CD14-positive monocyte (primary cell): ENCODE results near the gene KIF1A. TPM values are rescaled to one million over a fixed set of nuclear protein-coding genes. Genes with fewer than 3 reads are reported as not detected.

ENCODE experiments used
- DNase-seq, 3 donors: peaks; one replicate each; pipeline ENCODE4 v3.0.0-alpha.2; 2011 to 2022
- H2AFZ ChIP-seq: 2 replicates; pipeline ENCODE4 v1.6.0; 2012; ENCODE audit warnings: mild to moderate bottlenecking, low read depth, low read length, inconsistent platforms; ENCODE audit not compliant: insufficient read depth, poor library complexity, severe bottlenecking
- H3K27ac ChIP-seq, 2 donors: 1 replicate in 1 of 2; 2 replicates in 1 of 2; pipeline ENCODE4 v1.5.1; 2012 to 2013; ENCODE audit warnings: low read length in 2 of 2, control low read depth in 1 of 2, inconsistent platforms in 1 of 2, low read depth in 1 of 2, mild to moderate bottlenecking in 1 of 2
- H3K27me3 ChIP-seq, 2 donors: one replicate each; pipeline versions ENCODE4 v1.6.0 to v1.6.1; 2011 to 2013; ENCODE audit warnings: low read length in 2 of 2; ENCODE audit not compliant: control insufficient read depth in 2 of 2, insufficient read depth in 2 of 2
- H3K36me3 ChIP-seq, 2 donors: replicated peaks in 1 of 2; 1 replicate in 1 of 2; 2 replicates in 1 of 2; pipeline versions ENCODE4 v1.5.1 to v1.6.1; 2012 to 2013; ENCODE audit warnings: low read length in 2 of 2, control low read depth in 1 of 2, inconsistent platforms in 1 of 2, mild to moderate bottlenecking in 1 of 2; ENCODE audit not compliant: insufficient read depth in 2 of 2, control insufficient read depth in 1 of 2
- H3K4me1 ChIP-seq, 2 donors: 1 replicate in 1 of 2; 2 replicates in 1 of 2; pipeline versions ENCODE4 v1.5.1 to v1.6.1; 2012 to 2013; ENCODE audit warnings: low read length in 2 of 2, control low read depth in 1 of 2, inconsistent platforms in 1 of 2, mild to moderate bottlenecking in 1 of 2, moderate library complexity in 1 of 2; ENCODE audit not compliant: insufficient read depth in 2 of 2, control insufficient read depth in 1 of 2
- H3K4me2 ChIP-seq: replicated peaks from 2 replicates; pipeline ENCODE3; 2012; ENCODE audit warnings: low read length, moderate library complexity, mild to moderate bottlenecking; ENCODE audit not compliant: poor library complexity, severe bottlenecking; ENCODE audit errors: extremely low read depth
- H3K4me3 ChIP-seq, 3 experiments: fragments of 200-600 bp in 1 of 3; sonication (generic) in 1 of 3; replicated peaks in 1 of 3; 1 replicate in 2 of 3; 2 replicates in 1 of 3; pipeline ENCODE4 v1.5.1; 2011 to 2013; ENCODE audit warnings: low read length in 3 of 3, mild to moderate bottlenecking in 3 of 3, control low read depth in 2 of 3, low read depth in 2 of 3, inconsistent platforms in 1 of 3, moderate library complexity in 1 of 3
- H3K79me2 ChIP-seq: 2 replicates; pipeline ENCODE4 v1.6.0; 2012; ENCODE audit warnings: mild to moderate bottlenecking, control low read depth, inconsistent platforms, low read length, moderate library complexity; ENCODE audit not compliant: insufficient read depth
- H3K9ac ChIP-seq: 2 replicates; pipeline ENCODE4 v1.6.0; 2017; ENCODE audit warnings: low read length, mild to moderate bottlenecking; ENCODE audit not compliant: insufficient read depth, poor library complexity, severe bottlenecking
- H3K9me3 ChIP-seq, 2 donors: replicated peaks in 1 of 2; 1 replicate in 1 of 2; 2 replicates in 1 of 2; pipeline versions ENCODE4 v1.5.1 to v1.6.1; 2012 to 2013; ENCODE audit warnings: low read length in 2 of 2, control low read depth in 1 of 2; ENCODE audit not compliant: control insufficient read depth in 1 of 2, insufficient read depth in 1 of 2
- H4K20me1 ChIP-seq: 2 replicates; pipeline ENCODE4 v1.6.0; 2012; ENCODE audit warnings: mild to moderate bottlenecking, low read length, control low read depth, moderate library complexity; ENCODE audit not compliant: insufficient read depth
- H3K27ac Mint-ChIP-seq, 7 donors: one replicate each; pipeline ENCODE4 v1.8.0; 2020; ENCODE audit warnings: mild to moderate bottlenecking in 7 of 7, mixed read lengths in 7 of 7, moderate library complexity in 6 of 7, inconsistent platforms in 2 of 7
- H3K27me3 Mint-ChIP-seq, 3 donors: one replicate each; pipeline ENCODE4 v1.8.0; 2021 to 2022; ENCODE audit warnings: low read depth in 3 of 3, mild to moderate bottlenecking in 3 of 3, mixed read lengths in 3 of 3, moderate library complexity in 3 of 3, inconsistent platforms in 1 of 3
- H3K36me3 Mint-ChIP-seq, 2 donors: one replicate each; pipeline ENCODE4 v1.8.0; 2020; ENCODE audit warnings: mixed read lengths in 2 of 2, inconsistent platforms in 1 of 2, mild to moderate bottlenecking in 1 of 2
- H3K4me1 Mint-ChIP-seq: one replicate; pipeline ENCODE4 v1.8.0; 2020; ENCODE audit warnings: mild to moderate bottlenecking, mixed read lengths
- H3K4me3 Mint-ChIP-seq, 2 donors: one replicate each; pipeline ENCODE4 v1.8.0; 2020; ENCODE audit warnings: mild to moderate bottlenecking in 2 of 2, mixed read lengths in 2 of 2, moderate library complexity in 1 of 2
- H3K9me3 Mint-ChIP-seq, 7 donors: one replicate each; pipeline ENCODE4 v1.8.0; 2020 to 2022; ENCODE audit warnings: mixed read lengths in 7 of 7, mild to moderate bottlenecking in 6 of 7, moderate library complexity in 6 of 7, inconsistent platforms in 2 of 7
- CTCF ChIP-seq: fragments of 200-600 bp; IDR thresholded peaks from one replicate; pipeline ENCODE4 v1.8.0; 2022; ENCODE audit warnings: antibody characterized with exemption, mild to moderate bottlenecking
- WGBS: methylation state at CpG from one replicate; pipeline ENCODE4 v1.1.5; 2013; ENCODE audit warnings: missing lambda C conversion rate; ENCODE audit not compliant: insufficient coverage; 5-methylcytosine and 5-hydroxymethylcytosine counted together
- intact Hi-C, 2 donors: fragments of 100-400 bp; cut with micrococcal nuclease; formaldehyde crosslinking; loops; one replicate each; pipeline versions ENCODE4 v1.15.0 to v1.15.1; 2023
- polyA plus RNA-seq, 3 donors: library from polyadenylated mRNA; depleted of rRNA in 1 of 3; unstranded in 2 of 3; stranded (reverse) in 1 of 3; fragments of 300-500 nt in 2 of 3; fragments of >200 nt in 1 of 3; fragmentation: Illumina TruSeq in 2 of 3; gene quantifications; 1 replicate in 2 of 3; 2 replicates in 1 of 3; pipeline ENCODE4 v1.2.3, GENCODE V29; 2012 to 2021

KIF1A gene
- polyA plus RNA-seq, 3 donors = not detected

GRCh38 chr2:240865391-240865790 is 45.4 kb upstream of the KIF1A start:
- H3K27ac ChIP-seq = no peak overlapping the region
- H3K4me3 Mint-ChIP-seq = no peak overlapping the region
- H3K4me2 ChIP-seq = no peak overlapping the region
- 75% methylated on average over 2 of the region's 5 CpGs for WGBS
- no peaks in the 10 kb centered on the region for H3K4me1 ChIP-seq
- no peak overlapping the region for H3K9ac ChIP-seq
- DNase-seq = no peak
- no peak overlapping the region for H3K4me3 ChIP-seq
- H3K27me3 ChIP-seq = no peaks in the 10 kb centered on the region
- no peaks in the 10 kb centered on the region for H4K20me1 ChIP-seq
- no peak for TF ChIP-seq CTCF
- no peak overlapping the region for H2AFZ ChIP-seq
- intact Hi-C loops = no loop called here
- peaks cover 5% of the 10 kb centered on the region for H3K4me1 Mint-ChIP-seq
- H3K79me2 ChIP-seq = no peaks in the 10 kb centered on the region
- H3K9me3 ChIP-seq = no peaks in the 10 kb centered on the region
- H3K36me3 Mint-ChIP-seq = no peaks in the 10 kb centered on the region
- H3K27ac Mint-ChIP-seq = no peak overlapping the region
- H3K36me3 ChIP-seq = no peaks in the 10 kb centered on the region
- peaks cover 0 to 8% (median 5%) of the 10 kb centered on the region in 3 donors for H3K27me3 Mint-ChIP-seq
- H3K9me3 Mint-ChIP-seq = no peaks in the 10 kb centered on the region

- H4K20me1 ChIP-seq = no peaks in the 10 kb centered on the region
- intact Hi-C loops = no loop called here
- H3K36me3 ChIP-seq = no peaks in the 10 kb centered on the region
- Mint-ChIP-seq H3K4me3 (no peak overlapping the region), H3K27ac (peak overlapping the region in 1 of 7 donors; percentile 40), H3K36me3 (no peaks in the 10 kb centered on the region), H3K27me3 (peaks cover 0 to 7% (median 5%) of the 10 kb centered on the region in 3 donors), H3K9me3 (no peaks in the 10 kb centered on the region), H3K4me1 (peaks cover 5% of the 10 kb centered on the region)
- no peak overlapping the region for H3K27ac ChIP-seq
- H3K79me2 ChIP-seq = no peaks in the 10 kb centered on the region
- 86% methylated on average over 1 of the region's 3 CpGs for WGBS
- no peak for TF ChIP-seq CTCF
- no peaks in the 10 kb centered on the region for H3K27me3 ChIP-seq
- no peak overlapping the region for H3K9ac ChIP-seq
- no peak overlapping the region for H2AFZ ChIP-seq
- no peak for DNase-seq
- H3K4me1 ChIP-seq = no peaks in the 10 kb centered on the region
- no peaks in the 10 kb centered on the region for H3K9me3 ChIP-seq
- H3K4me2 ChIP-seq = no peak overlapping the region
- H3K4me3 ChIP-seq = no peak overlapping the region
Measured at GRCh38 chr2:240864475-240864874, 44.5 kb upstream of the KIF1A start.
